KMS-11 (cell line): ENCODE results near the gene BABAM2.

Source experiments
- H2AFZ ChIP-seq: fragments of 200-600 bp; sonication (generic); 2 replicates; pipeline ENCODE4 v1.6.1; 2016; ENCODE audit warnings: antibody characterized with exemption, mixed run types, low read depth
- H3K27ac ChIP-seq: fragments of 200-600 bp; sonication (generic); 2 replicates; pipeline ENCODE4 v1.6.1; 2016; ENCODE audit warnings: mild to moderate bottlenecking, mixed run types
- H3K27me3 ChIP-seq: fragments of 200-600 bp; sonication (generic); 2 replicates; pipeline ENCODE4 v1.6.1; 2017; ENCODE audit warnings: mild to moderate bottlenecking, low read depth, mixed run types, moderate library complexity; ENCODE audit not compliant: insufficient read depth
- H3K36me3 ChIP-seq: fragments of 200-600 bp; sonication (generic); 2 replicates; pipeline ENCODE4 v1.6.1; 2017; ENCODE audit warnings: mild to moderate bottlenecking, mixed run types; ENCODE audit not compliant: insufficient read depth
- H3K4me1 ChIP-seq: fragments of 200-600 bp; sonication (generic); 2 replicates; pipeline ENCODE4 v1.6.1; 2016; ENCODE audit warnings: mild to moderate bottlenecking, low read depth, mixed run types; ENCODE audit not compliant: poor library complexity, severe bottlenecking
- H3K4me2 ChIP-seq: fragments of 200-600 bp; sonication (generic); 2 replicates; pipeline ENCODE4 v1.7.0; 2016; ENCODE audit warnings: mild to moderate bottlenecking, mixed run types
- H3K4me3 ChIP-seq: fragments of 200-600 bp; sonication (generic); IDR thresholded peaks from 2 replicates; pipeline ENCODE4 v1.6.1; 2017; ENCODE audit warnings: low read depth, low read length, mixed read lengths; ENCODE audit not compliant: insufficient read depth
- H3K79me2 ChIP-seq: fragments of 200-600 bp; sonication (generic); 2 replicates; pipeline ENCODE4 v1.6.1; 2016; ENCODE audit warnings: low read depth, mixed run types; ENCODE audit not compliant: insufficient read depth
- H3K9ac ChIP-seq: fragments of 200-600 bp; sonication (generic); 2 replicates; pipeline ENCODE4 v1.6.1; 2016; ENCODE audit warnings: mild to moderate bottlenecking, mixed run types
- H4K20me1 ChIP-seq: fragments of 200-600 bp; sonication (generic); 2 replicates; pipeline ENCODE4 v1.6.1; 2016; ENCODE audit warnings: mild to moderate bottlenecking, mixed run types; ENCODE audit not compliant: insufficient read depth
- CTCF ChIP-seq: fragments of 200-600 bp; sonication (generic); conservative IDR thresholded peaks from 2 replicates; pipeline ENCODE4 v1.6.1; 2017; ENCODE audit warnings: low read depth, mild to moderate bottlenecking, antibody characterized with exemption, low read length, moderate library complexity, mixed read lengths

Gene BABAM2

GRCh38 chr2:28321426-28321825 lies 430.9 kb downstream of the BABAM2 start:
- no peak overlapping the region for H3K4me3 ChIP-seq
- H3K4me2 ChIP-seq, result no peak overlapping the region
- no peaks in the 10 kb centered on the region for H3K27me3 ChIP-seq
- no peak overlapping the region for H3K9ac ChIP-seq
- H3K79me2 ChIP-seq, result no peaks in the 10 kb centered on the region
- H3K36me3 ChIP-seq, result no peaks in the 10 kb centered on the region
- H4K20me1 ChIP-seq, result no peaks in the 10 kb centered on the region
- no peaks in the 10 kb centered on the region for H3K4me1 ChIP-seq
- no peak for TF ChIP-seq CTCF
- H2AFZ ChIP-seq, result no peak overlapping the region
- no peak overlapping the region for H3K27ac ChIP-seq

- Histone ChIP-seq H3K79me2 (no peaks in the 10 kb centered on the region), H3K4me1 (no peaks in the 10 kb centered on the region), H3K4me2 (no peak overlapping the region)
These were observed 431.5 kb downstream of the BABAM2 start for GRCh38 chr2:28322051-28322450.

GRCh38 chr2:28322456-28322855 lies 431.9 kb downstream of the BABAM2 start:
- H3K4me1 ChIP-seq, result no peaks in the 10 kb centered on the region
- no peak overlapping the region for H3K4me2 ChIP-seq
- H3K27ac ChIP-seq, result no peak overlapping the region
- no peaks in the 10 kb centered on the region for H3K36me3 ChIP-seq
- H3K27me3 ChIP-seq, result no peaks in the 10 kb centered on the region
- TF ChIP-seq CTCF, result no peak
- no peak overlapping the region for H3K4me3 ChIP-seq
- H2AFZ ChIP-seq, result no peak overlapping the region
- H3K9ac ChIP-seq, result no peak overlapping the region
- no peaks in the 10 kb centered on the region for H4K20me1 ChIP-seq
- H3K79me2 ChIP-seq, result no peaks in the 10 kb centered on the region

More at GRCh38 chr2:28322051-28322450, 431.5 kb downstream of the BABAM2 start:
- H2AFZ ChIP-seq, result no peak overlapping the region
- H3K27ac ChIP-seq, result no peak overlapping the region
- H4K20me1 ChIP-seq, result no peaks in the 10 kb centered on the region
- no peak overlapping the region for H3K9ac ChIP-seq
- TF ChIP-seq CTCF, result no peak
- no peaks in the 10 kb centered on the region for H3K27me3 ChIP-seq
- H3K4me3 ChIP-seq, result no peak overlapping the region
- no peaks in the 10 kb centered on the region for H3K36me3 ChIP-seq

- Histone ChIP-seq H3K4me2 (no peak overlapping the region), H3K36me3 (no peaks in the 10 kb centered on the region), H3K79me2 (no peaks in the 10 kb centered on the region), H3K4me3 (no peak overlapping the region), H3K9ac (no peak overlapping the region), H3K27me3 (no peaks in the 10 kb centered on the region), H4K20me1 (no peaks in the 10 kb centered on the region), H3K27ac (no peak overlapping the region), H3K4me1 (no peaks in the 10 kb centered on the region), H2AFZ (no peak overlapping the region)
- TF ChIP-seq CTCF, result no peak
These were observed 432.5 kb downstream of the BABAM2 start for GRCh38 chr2:28322981-28323396.

- no peak overlapping the region for H3K4me3 ChIP-seq
- H3K4me1 ChIP-seq, result no peaks in the 10 kb centered on the region
- H3K36me3 ChIP-seq, result no peaks in the 10 kb centered on the region
- no peak overlapping the region for H3K4me2 ChIP-seq
- no peaks in the 10 kb centered on the region for H3K79me2 ChIP-seq
- H2AFZ ChIP-seq, result no peak overlapping the region
- H3K27ac ChIP-seq, result no peak overlapping the region
- no peak for TF ChIP-seq CTCF
- no peaks in the 10 kb centered on the region for H3K27me3 ChIP-seq
- H4K20me1 ChIP-seq, result no peaks in the 10 kb centered on the region
- no peak overlapping the region for H3K9ac ChIP-seq
These were observed 434.6 kb downstream of the BABAM2 start for GRCh38 chr2:28325173-28325566.
